ENCODE results near the gene TMEM63C. TPM values are rescaled to one million over a fixed set of nuclear protein-coding genes. Genes with fewer than 3 reads are reported as not detected.

The TMEM63C gene
- total RNA-seq, 4 donors from 2014 or later: 12.3 to 32.8 (median 19.9) TPM

DNA sequence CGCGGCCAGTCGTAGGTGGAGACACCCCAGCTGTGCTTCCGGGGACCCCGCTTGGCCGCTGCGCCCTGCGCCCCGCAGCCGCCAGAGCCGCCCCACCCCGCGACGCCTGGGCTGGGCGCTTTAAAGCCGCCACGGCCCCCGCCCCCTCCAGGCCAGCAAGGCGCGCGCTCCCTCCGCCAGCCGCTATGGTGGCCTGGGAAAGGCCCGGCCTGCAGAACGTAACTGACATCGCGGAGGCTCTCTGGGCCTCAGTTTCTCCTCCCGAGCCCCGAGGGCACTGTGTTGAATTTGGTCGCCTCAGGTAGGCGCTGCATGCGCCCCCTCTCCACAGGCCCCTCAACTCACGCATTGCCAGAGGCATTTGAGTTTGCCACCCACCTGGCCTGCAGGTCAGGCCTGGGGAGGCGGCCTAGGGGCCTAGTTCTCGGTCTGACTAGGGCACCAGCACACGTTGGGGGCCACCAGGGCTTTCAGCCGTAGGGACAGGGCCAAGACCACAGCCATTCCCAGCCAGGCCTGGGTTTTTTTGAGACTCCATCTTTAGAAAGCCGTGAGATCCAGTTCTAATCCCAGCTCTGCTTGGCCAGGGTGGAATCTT lies 89.6 kb downstream of the TMEM63C start, which contains the start of gene NGB:
TSS of gene NGB (minus strand) at position 94 of the 598 bp plus-strand sequence. CDS start 269 bp downstream, outside the sequence.
- Histone ChIP-seq H3K27me3 (peaks cover 51% of the 10 kb centered on the region), H3K36me3 (peaks cover 1% of the 10 kb centered on the region), H3K4me3 (peak within 1 kb of the TSS; percentile 34), H3K9me3 (no peaks in the 10 kb centered on the region), H3K4me1 (peaks cover 15% of the 10 kb centered on the region), H3K27ac (no peak within 1 kb of the TSS)
- DNase-seq (ENCODE audit: low spot score in 2 of 2): no peak
- 40% methylated on average over 9 of the region's 38 CpGs for WGBS
- TF ChIP-seq CTCF (IDR thresholded peaks at IDR 0.05) (no peak), EP300 (IDR thresholded peaks at IDR 0.05) (no peak), POLR2AphosphoS5 (IDR thresholded peaks at IDR 0.05) (no peak), POLR2A (IDR thresholded peaks at IDR 0.05) (no peak)

- Histone ChIP-seq H3K27me3 (peaks cover 51% of the 10 kb centered on the region), H3K4me3 (no peak overlapping the region), H3K4me1 (peaks cover 15% of the 10 kb centered on the region), H3K9me3 (no peaks in the 10 kb centered on the region), H3K27ac (no peak overlapping the region), H3K36me3 (peaks cover 11% of the 10 kb centered on the region)
- WGBS: 86% methylated on average over 4 of the region's 4 CpGs
- DNase-seq (ENCODE audit: low spot score in 2 of 2): peak in 1 of 2 donors; percentile 16
- TF ChIP-seq POLR2A (IDR thresholded peaks at IDR 0.05): no peak
- TF ChIP-seq CTCF (IDR thresholded peaks at IDR 0.05): no peak
- no peak for TF ChIP-seq POLR2AphosphoS5 (IDR thresholded peaks at IDR 0.05)
- TF ChIP-seq EP300 (IDR thresholded peaks at IDR 0.05): no peak
These were observed 90.7 kb downstream of the TMEM63C start for GRCh38 chr14:77272261-77272660.

DNA sequence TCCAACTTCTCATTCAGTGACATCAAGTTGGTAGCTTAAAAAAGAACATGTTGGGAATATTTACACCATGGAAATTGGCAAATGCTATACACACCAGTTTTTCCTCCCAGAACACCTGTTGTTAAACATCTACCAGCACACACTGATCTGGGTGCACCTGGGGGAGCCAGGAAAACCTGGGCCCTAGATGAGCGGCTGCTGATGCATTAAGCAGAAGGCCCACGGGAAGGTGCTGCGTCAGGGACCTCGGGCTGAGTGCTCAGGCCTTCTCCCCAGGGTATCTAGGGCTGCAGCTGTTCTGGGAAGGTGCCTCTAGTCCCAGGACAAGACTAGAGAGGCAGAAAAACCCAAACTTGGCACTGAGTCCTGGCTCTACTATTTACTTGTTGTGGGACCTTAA lies 92.2 kb downstream of the TMEM63C start:
- peaks cover 26% of the 10 kb centered on the region for H3K36me3 ChIP-seq
- no peak for DNase-seq (ENCODE audit: low spot score in 2 of 2)
- H3K4me3 ChIP-seq: no peak overlapping the region
- peaks cover 15% of the 10 kb centered on the region for H3K4me1 ChIP-seq
- peaks cover 38% of the 10 kb centered on the region for H3K27me3 ChIP-seq
- 86% methylated on average over 2 of the region's 4 CpGs for WGBS
- H3K27ac ChIP-seq: no peak overlapping the region
- no peak for TF ChIP-seq POLR2A (IDR thresholded peaks at IDR 0.05)
- no peak for TF ChIP-seq CTCF (IDR thresholded peaks at IDR 0.05)
- TF ChIP-seq EP300 (IDR thresholded peaks at IDR 0.05): no peak
- no peak for TF ChIP-seq POLR2AphosphoS5 (IDR thresholded peaks at IDR 0.05)
- H3K9me3 ChIP-seq: no peaks in the 10 kb centered on the region

GRCh38 chr14:77275041-77275580 lies 93.5 kb downstream of the TMEM63C start:
- no peak for DNase-seq (ENCODE audit: low spot score in 2 of 2)
- H3K4me3 ChIP-seq: no peak overlapping the region
- no peak for TF ChIP-seq POLR2A (IDR thresholded peaks at IDR 0.05)
- no peak for TF ChIP-seq EP300 (IDR thresholded peaks at IDR 0.05)
- TF ChIP-seq POLR2AphosphoS5 (IDR thresholded peaks at IDR 0.05): no peak
- TF ChIP-seq CTCF (IDR thresholded peaks at IDR 0.05): no peak
- H3K36me3 ChIP-seq: peaks cover 40% of the 10 kb centered on the region
- H3K27ac ChIP-seq: no peak overlapping the region
- no peaks in the 10 kb centered on the region for H3K9me3 ChIP-seq
- peaks cover 28% of the 10 kb centered on the region for H3K27me3 ChIP-seq
- 62% methylated on average over 5 of the region's 5 CpGs for WGBS
- peaks cover 13% of the 10 kb centered on the region for H3K4me1 ChIP-seq

- peaks cover 9% of the 10 kb centered on the region for H3K4me1 ChIP-seq
- H3K9me3 ChIP-seq: no peaks in the 10 kb centered on the region
- no peak for DNase-seq (ENCODE audit: low spot score in 2 of 2)
- H3K36me3 ChIP-seq: peaks cover 43% of the 10 kb centered on the region
- H3K27ac ChIP-seq: no peak overlapping the region
- TF ChIP-seq CTCF (IDR thresholded peaks at IDR 0.05): no peak
- TF ChIP-seq EP300 (IDR thresholded peaks at IDR 0.05): no peak
- TF ChIP-seq POLR2A (IDR thresholded peaks at IDR 0.05): no peak
- no peak for TF ChIP-seq POLR2AphosphoS5 (IDR thresholded peaks at IDR 0.05)
- no peak overlapping the region for H3K4me3 ChIP-seq
- 65% methylated on average over 6 of the region's 8 CpGs for WGBS
- H3K27me3 ChIP-seq: peaks cover 23% of the 10 kb centered on the region
These were observed 94.0 kb downstream of the TMEM63C start for GRCh38 chr14:77275601-77276017.
